Hepatocyte (in vitro differentiated cells): Measurements from ENCODE around the gene PLEKHA4. TPM values are rescaled to one million over a fixed set of nuclear protein-coding genes. Genes with fewer than 3 reads are reported as not detected.

Experiments used
- DNase-seq: peaks from one replicate; pipeline ENCODE4 v3.0.0-alpha.2; 2016; ENCODE audit warnings: low spot score
- H2AFZ ChIP-seq: fragments of 200-600 bp; sonication (generic); 2 replicates; pipeline ENCODE4 v1.6.0; 2016; ENCODE audit warnings: antibody characterized with exemption, mild to moderate bottlenecking
- H3K27ac ChIP-seq: fragments of 200-600 bp; sonication (generic); 2 replicates; pipeline ENCODE4 v1.5.1; 2016; ENCODE audit warnings: mild to moderate bottlenecking
- H3K27me3 ChIP-seq: fragments of 200-600 bp; sonication (generic); 2 replicates; pipeline ENCODE4 v1.6.1; 2016
- H3K36me3 ChIP-seq: fragments of 200-600 bp; sonication (generic); replicated peaks from 2 replicates; pipeline ENCODE4 v1.5.1; 2016; ENCODE audit warnings: low read depth; ENCODE audit not compliant: insufficient read depth
- H3K4me1 ChIP-seq: fragments of 200-600 bp; sonication (generic); 2 replicates; pipeline ENCODE4 v1.5.1; 2016; ENCODE audit warnings: mild to moderate bottlenecking, moderate library complexity; ENCODE audit not compliant: insufficient read depth
- H3K4me2 ChIP-seq: fragments of 200-600 bp; sonication (generic); 2 replicates; pipeline ENCODE4 v1.6.0; 2016
- H3K4me3 ChIP-seq: fragments of 200-600 bp; sonication (generic); 2 replicates; pipeline ENCODE4 v1.5.1; 2016; ENCODE audit warnings: mild to moderate bottlenecking
- H3K79me2 ChIP-seq: fragments of 200-600 bp; sonication (generic); 2 replicates; pipeline ENCODE4 v1.6.0; 2017; ENCODE audit warnings: mild to moderate bottlenecking
- H3K9me2 ChIP-seq: fragments of 200-600 bp; sonication (generic); replicated peaks from 2 replicates; pipeline ENCODE4 v1.6.0; 2017; ENCODE audit warnings: mild to moderate bottlenecking; ENCODE audit not compliant: insufficient read depth
- H3K9me3 ChIP-seq: fragments of 200-600 bp; sonication (generic); 2 replicates; pipeline ENCODE4 v1.5.1; 2016; ENCODE audit warnings: low read depth, mild to moderate bottlenecking
- H4K20me1 ChIP-seq: fragments of 200-600 bp; sonication (generic); 2 replicates; pipeline ENCODE4 v1.6.0; 2016; ENCODE audit warnings: mild to moderate bottlenecking; ENCODE audit not compliant: insufficient read depth, poor library complexity, severe bottlenecking
- EZH2 ChIP-seq: fragments of 200-600 bp; sonication (generic); IDR thresholded peaks from 2 replicates; pipeline ENCODE4 v1.6.1; 2016; ENCODE audit warnings: antibody characterized with exemption, mild to moderate bottlenecking, borderline replicate concordance
- EZH2phosphoT487 ChIP-seq: fragments of 200-600 bp; sonication (generic); IDR thresholded peaks from one replicate; pipeline ENCODE4 v1.6.1; 2018; ENCODE audit warnings: antibody characterized with exemption, mild to moderate bottlenecking, low read depth, moderate library complexity; ENCODE audit not compliant: unreplicated experiment, severe bottlenecking
- WGBS: methylation state at CpG from one replicate; pipeline ENCODE4 v1.1.6; 2016; ENCODE audit warnings: low lambda C conversion rate; ENCODE audit errors: missing lambda C conversion rate; 5-methylcytosine and 5-hydroxymethylcytosine counted together
- polyA plus RNA-seq: library from polyadenylated mRNA; unstranded; fragments of >200 nt; fragmentation: Nextera tagmentation; extraction: Ambion mirVana; gene quantifications from 2 replicates; pipeline ENCODE4 v1.2.1, GENCODE V29; 2016
- total RNA-seq: library from RNA; depleted of rRNA; stranded (reverse); fragments of >200 nt; gene quantifications from 2 replicates; pipeline ENCODE4 v1.2.3, GENCODE V29; 2014
- TF ChIP-seq, protein P1 (sequence below): fragments of 200-600 bp; sonication (generic); IDR thresholded peaks from 2 replicates; pipeline ENCODE4 v1.5.1; 2016; ENCODE audit warnings: antibody characterized with exemption, mild to moderate bottlenecking; ENCODE audit not compliant: poor library complexity

PLEKHA4 gene
- total and polyA plus RNA-seq, 2 experiments from 2014 or later = 7.3 to 15.1 TPM

GRCh38 chr19:48833049-48833448 is 35.4 kb downstream of the PLEKHA4 start:
- H3K36me3 ChIP-seq = no peaks in the 10 kb centered on the region
- TF ChIP-seq, protein P1, sequence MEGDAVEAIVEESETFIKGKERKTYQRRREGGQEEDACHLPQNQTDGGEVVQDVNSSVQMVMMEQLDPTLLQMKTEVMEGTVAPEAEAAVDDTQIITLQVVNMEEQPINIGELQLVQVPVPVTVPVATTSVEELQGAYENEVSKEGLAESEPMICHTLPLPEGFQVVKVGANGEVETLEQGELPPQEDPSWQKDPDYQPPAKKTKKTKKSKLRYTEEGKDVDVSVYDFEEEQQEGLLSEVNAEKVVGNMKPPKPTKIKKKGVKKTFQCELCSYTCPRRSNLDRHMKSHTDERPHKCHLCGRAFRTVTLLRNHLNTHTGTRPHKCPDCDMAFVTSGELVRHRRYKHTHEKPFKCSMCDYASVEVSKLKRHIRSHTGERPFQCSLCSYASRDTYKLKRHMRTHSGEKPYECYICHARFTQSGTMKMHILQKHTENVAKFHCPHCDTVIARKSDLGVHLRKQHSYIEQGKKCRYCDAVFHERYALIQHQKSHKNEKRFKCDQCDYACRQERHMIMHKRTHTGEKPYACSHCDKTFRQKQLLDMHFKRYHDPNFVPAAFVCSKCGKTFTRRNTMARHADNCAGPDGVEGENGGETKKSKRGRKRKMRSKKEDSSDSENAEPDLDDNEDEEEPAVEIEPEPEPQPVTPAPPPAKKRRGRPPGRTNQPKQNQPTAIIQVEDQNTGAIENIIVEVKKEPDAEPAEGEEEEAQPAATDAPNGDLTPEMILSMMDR = no peak
- TF ChIP-seq EZH2 = no peak

GRCh38 chr19:48830965-48831364 is 37.5 kb downstream of the PLEKHA4 start:
- Histone ChIP-seq H3K4me1 (no peaks in the 10 kb centered on the region), H3K4me3 (no peak overlapping the region), H3K9me2 (no peaks in the 10 kb centered on the region), H3K79me2 (peaks cover 7% of the 10 kb centered on the region), H3K27me3 (no peaks in the 10 kb centered on the region), H3K36me3 (no peaks in the 10 kb centered on the region), H3K4me2 (no peak overlapping the region), H4K20me1 (no peaks in the 10 kb centered on the region), H3K27ac (no peak overlapping the region), H2AFZ (no peak overlapping the region), H3K9me3 (no peaks in the 10 kb centered on the region)
- 84% methylated on average over 4 of the region's 4 CpGs for WGBS
- no peak for DNase-seq
- TF ChIP-seq EZH2phosphoT487 (no peak), EZH2 (no peak)
- TF ChIP-seq, protein P1 = no peak

More at GRCh38 chr19:48833049-48833448, 35.4 kb downstream of the PLEKHA4 start:
- no peak overlapping the region for H3K27ac ChIP-seq
- no peaks in the 10 kb centered on the region for H4K20me1 ChIP-seq
- H3K4me2 ChIP-seq = no peak overlapping the region
- no peaks in the 10 kb centered on the region for H3K9me3 ChIP-seq
- WGBS = 86% methylated on average over 5 of the region's 5 CpGs
- DNase-seq = no peak
- no peak overlapping the region for H3K4me3 ChIP-seq
- no peak overlapping the region for H2AFZ ChIP-seq
- H3K4me1 ChIP-seq = no peaks in the 10 kb centered on the region
- H3K79me2 ChIP-seq = peaks cover 7% of the 10 kb centered on the region
- H3K9me2 ChIP-seq = no peaks in the 10 kb centered on the region
- H3K27me3 ChIP-seq = no peaks in the 10 kb centered on the region

GRCh38 chr19:48830088-48830487 is 38.3 kb downstream of the PLEKHA4 start:
- H3K27ac ChIP-seq = no peak overlapping the region
- TF ChIP-seq EZH2 = no peak
- no peak for TF ChIP-seq EZH2phosphoT487
- TF ChIP-seq, protein P1 = no peak
- DNase-seq = no peak
- no peaks in the 10 kb centered on the region for H3K9me3 ChIP-seq
- WGBS = 31% methylated on average over 9 of the region's 9 CpGs
- H3K27me3 ChIP-seq = no peaks in the 10 kb centered on the region
- peak overlapping the region; percentile 50 for H3K4me2 ChIP-seq
- no peak overlapping the region for H3K4me3 ChIP-seq
- no peaks in the 10 kb centered on the region for H4K20me1 ChIP-seq
- no peak overlapping the region for H2AFZ ChIP-seq
- no peaks in the 10 kb centered on the region for H3K36me3 ChIP-seq
- peaks cover 3% of the 10 kb centered on the region for H3K79me2 ChIP-seq
- no peaks in the 10 kb centered on the region for H3K9me2 ChIP-seq
- no peaks in the 10 kb centered on the region for H3K4me1 ChIP-seq

DNA sequence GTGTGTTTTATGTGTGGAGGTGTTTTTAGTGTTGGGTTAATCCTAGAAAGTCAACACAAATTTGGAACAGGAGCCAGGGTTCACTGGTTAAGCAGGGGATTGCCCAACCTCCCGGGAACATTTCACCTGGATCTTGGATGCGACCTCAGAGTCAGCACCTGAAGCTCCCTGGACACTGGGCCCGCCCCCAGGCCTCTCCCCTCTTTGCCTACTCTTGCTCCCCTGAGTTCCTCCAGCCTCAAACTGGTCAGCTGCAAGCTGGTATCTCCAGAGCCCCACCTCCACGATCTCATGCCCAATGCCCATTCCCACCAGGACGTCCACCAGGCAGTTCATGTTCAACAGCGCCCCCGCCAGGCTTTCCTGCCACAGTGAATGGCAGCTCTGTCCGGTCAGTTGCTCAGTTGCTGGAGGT is 41.8 kb downstream of the PLEKHA4 start:
- no peaks in the 10 kb centered on the region for H3K36me3 ChIP-seq
- H3K4me1 ChIP-seq = no peaks in the 10 kb centered on the region
- H3K4me2 ChIP-seq = no peak overlapping the region
- DNase-seq = no peak
- H3K27ac ChIP-seq = no peak overlapping the region
- no peaks in the 10 kb centered on the region for H3K9me2 ChIP-seq
- no peak overlapping the region for H2AFZ ChIP-seq
- H3K9me3 ChIP-seq = no peaks in the 10 kb centered on the region
- no peak overlapping the region for H3K4me3 ChIP-seq
- 88% methylated on average over 8 of the region's 8 CpGs for WGBS
- no peaks in the 10 kb centered on the region for H3K79me2 ChIP-seq
- no peaks in the 10 kb centered on the region for H3K27me3 ChIP-seq
- no peaks in the 10 kb centered on the region for H4K20me1 ChIP-seq
- no peak for TF ChIP-seq EZH2phosphoT487
- TF ChIP-seq, protein P1 = peak; percentile 21
